Measurements from ENCODE around the gene SPTBN2. TPM values are rescaled to one million over a fixed set of nuclear protein-coding genes. Genes with fewer than 3 reads are reported as not detected.

Gene SPTBN2
- total and polyA plus RNA-seq, 2 donors (not counting 3 experiments of a cell fraction or from before 2014, with no cell fraction given), result 3.8 to 19.8 TPM

- ChIA-PET POLR2A (no interaction called here), CTCF (interaction anchor here (1.3 kb wide), 1 partner anchor 10 kb away, joined by 4 read pairs; no protein-coding TSS in a partner anchor)
- no peak overlapping the region for H2AFZ ChIP-seq (ENCODE audit: low read depth, low read length)
- no peaks in the 10 kb centered on the region for H3K9me3 ChIP-seq (replicated peaks; ENCODE audit: control insufficient read depth, insufficient read depth, low read length)
- no peaks in the 10 kb centered on the region for H3K79me2 ChIP-seq (ENCODE audit: control insufficient read depth, insufficient read depth, low read length)
- FAIRE-seq, result no peak
- no peaks in the 10 kb centered on the region for H3K9me1 ChIP-seq (replicated peaks; ENCODE audit: control insufficient read depth, extremely low read depth, insufficient read depth, low read length)
- no peak overlapping the region for H3K27ac ChIP-seq (ENCODE audit: insufficient read depth, low read depth, low read length)
- no peaks in the 10 kb centered on the region for H4K20me1 ChIP-seq (replicated peaks; ENCODE audit: control insufficient read depth, extremely low read depth, insufficient read depth, low read length)
- no peak overlapping the region for H3K4me3 ChIP-seq (replicated peaks in 1 of 3; ENCODE audit: insufficient read depth in 1 of 3, low read depth in 1 of 3, low read length in 3 of 3)
- no peaks in the 10 kb centered on the region for H3K4me1 ChIP-seq (ENCODE audit: control insufficient read depth, extremely low read depth, insufficient read depth, low read length)
- no peaks in the 10 kb centered on the region for H3K27me3 ChIP-seq (ENCODE audit: control insufficient read depth in 2 of 2, insufficient read depth in 2 of 2, low read length in 2 of 2)
- intact Hi-C loops (cut with micrococcal nuclease), result loop anchor here (5.0 kb wide), 1 partner anchor 45 kb away; no protein-coding TSS in a partner anchor
- no peak overlapping the region for H3K4me2 ChIP-seq (ENCODE audit: insufficient read depth, low read length)
- DNase-seq (ENCODE audit: low read depth, low spot score), result no peak
- H3K9ac ChIP-seq (replicated peaks; ENCODE audit: extremely low read depth, insufficient read depth, low read length), result no peak overlapping the region
- no TSS peak for BruUV-seq (replicated peaks)
- dilution Hi-C loops (cut with MboI; ENCODE audit: extremely low pct_ligation_motif_present, low sequenced_read_pairs), result no loop called here
- TF ChIP-seq GATA2 (IDR thresholded peaks at IDR 0.05; ENCODE audit: insufficient read depth, insufficient read length, low read depth, low read length), result no peak
- no peak for TF ChIP-seq POLR2A (IDR thresholded peaks at IDR 0.05; ENCODE audit: low read depth, low read length)
- no peak for TF ChIP-seq FOS (IDR thresholded peaks at IDR 0.05; ENCODE audit: borderline replicate concordance, insufficient read depth, low read length)
- TF ChIP-seq MAX (IDR thresholded peaks at IDR 0.05; ENCODE audit: insufficient read depth, insufficient read length), result no peak
- TF ChIP-seq POLR2AphosphoS5 (IDR thresholded peaks at IDR 0.05; ENCODE audit: insufficient read depth, low read depth, low read length), result no peak
- TF ChIP-seq MYC (IDR thresholded peaks at IDR 0.05; ENCODE audit: low read depth, low read length), result no peak
- TF ChIP-seq JUN (IDR thresholded peaks at IDR 0.05; ENCODE audit: borderline replicate concordance, insufficient read depth, insufficient read length, low read depth), result no peak
- no peak for TF ChIP-seq EZH2 (IDR thresholded peaks at IDR 0.05; ENCODE audit: borderline replicate concordance, low read depth, low read length, severe bottlenecking)
- H3K36me3 ChIP-seq (ENCODE audit: control insufficient read depth in 2 of 2, extremely low read depth in 1 of 2, insufficient read depth in 2 of 2, low read length in 2 of 2), result no peaks in the 10 kb centered on the region
Measured at GRCh38 chr11:66767666-66768065, 38.6 kb upstream of the SPTBN2 start.

GRCh38 chr11:66766681-66767080 lies 37.7 kb upstream of the SPTBN2 start:
- Histone ChIP-seq H3K9ac (replicated peaks; ENCODE audit: extremely low read depth, insufficient read depth, low read length) (no peak overlapping the region), H3K9me1 (replicated peaks; ENCODE audit: control insufficient read depth, extremely low read depth, insufficient read depth, low read length) (no peaks in the 10 kb centered on the region), H3K4me1 (ENCODE audit: control insufficient read depth, extremely low read depth, insufficient read depth, low read length) (no peaks in the 10 kb centered on the region), H3K27me3 (ENCODE audit: control insufficient read depth in 2 of 2, insufficient read depth in 2 of 2, low read length in 2 of 2) (no peaks in the 10 kb centered on the region), H3K79me2 (ENCODE audit: control insufficient read depth, insufficient read depth, low read length) (no peaks in the 10 kb centered on the region), H3K4me2 (ENCODE audit: insufficient read depth, low read length) (no peak overlapping the region), H3K4me3 (replicated peaks in 1 of 3; ENCODE audit: insufficient read depth in 1 of 3, low read depth in 1 of 3, low read length in 3 of 3) (no peak overlapping the region), H3K36me3 (ENCODE audit: control insufficient read depth in 2 of 2, extremely low read depth in 1 of 2, insufficient read depth in 2 of 2, low read length in 2 of 2) (peaks cover 0 to 2% of the 10 kb centered on the region in 2 experiments), H3K27ac (ENCODE audit: insufficient read depth, low read depth, low read length) (no peak overlapping the region), H2AFZ (ENCODE audit: low read depth, low read length) (no peak overlapping the region), H4K20me1 (replicated peaks; ENCODE audit: control insufficient read depth, extremely low read depth, insufficient read depth, low read length) (no peaks in the 10 kb centered on the region), H3K9me3 (replicated peaks; ENCODE audit: control insufficient read depth, insufficient read depth, low read length) (no peaks in the 10 kb centered on the region)
- intact Hi-C loops (cut with micrococcal nuclease) (loop anchor here (5.0 kb wide), 1 partner anchor 46 kb away; no protein-coding TSS in a partner anchor), dilution Hi-C loops (cut with MboI; ENCODE audit: extremely low pct_ligation_motif_present, low sequenced_read_pairs) (no loop called here)
- POLR2A ChIA-PET, result no interaction called here
- DNase-seq (ENCODE audit: low read depth, low spot score), result no peak
- no TSS peak for BruUV-seq (replicated peaks)
- TF ChIP-seq FOS (IDR thresholded peaks at IDR 0.05; ENCODE audit: borderline replicate concordance, insufficient read depth, low read length), result no peak
- no peak for TF ChIP-seq MAX (IDR thresholded peaks at IDR 0.05; ENCODE audit: insufficient read depth, insufficient read length)
- TF ChIP-seq POLR2AphosphoS5 (IDR thresholded peaks at IDR 0.05; ENCODE audit: insufficient read depth, low read depth, low read length), result no peak
- no peak for TF ChIP-seq EZH2 (IDR thresholded peaks at IDR 0.05; ENCODE audit: borderline replicate concordance, low read depth, low read length, severe bottlenecking)
- TF ChIP-seq POLR2A (IDR thresholded peaks at IDR 0.05; ENCODE audit: low read depth, low read length), result no peak
- TF ChIP-seq JUN (IDR thresholded peaks at IDR 0.05; ENCODE audit: borderline replicate concordance, insufficient read depth, insufficient read length, low read depth), result no peak
- no peak for TF ChIP-seq GATA2 (IDR thresholded peaks at IDR 0.05; ENCODE audit: insufficient read depth, insufficient read length, low read depth, low read length)
- no peak for TF ChIP-seq CTCF (IDR thresholded peaks at IDR 0.05; ENCODE audit: extremely low read depth in 1 of 2, insufficient read depth in 1 of 2, low read depth in 1 of 2, low read length in 2 of 2)
- no peak for TF ChIP-seq MYC (IDR thresholded peaks at IDR 0.05; ENCODE audit: low read depth, low read length)
- no peak for FAIRE-seq
- CTCF ChIA-PET, result interaction anchor here (1.3 kb wide), 1 partner anchor 11 kb away, joined by 4 read pairs; no protein-coding TSS in a partner anchor

Data from endothelial cell of umbilical vein (primary cell).